Endodermal cell (in vitro differentiated cells): ENCODE data around the gene METTL26. TPM values are rescaled to one million over a fixed set of nuclear protein-coding genes. Genes with fewer than 3 reads are reported as not detected.

Source experiments
- DNase-seq: peaks from one replicate; pipeline ENCODE4 v3.0.0-alpha.2; 2017
- H3K27ac ChIP-seq: 2 replicates; pipeline ENCODE4 v1.5.1; 2013; ENCODE audit warnings: mild to moderate bottlenecking, low read depth, low read length, moderate library complexity
- H3K27me3 ChIP-seq: 2 replicates; pipeline ENCODE4 v1.6.1; 2013; ENCODE audit warnings: mild to moderate bottlenecking, low read length, moderate library complexity; ENCODE audit not compliant: insufficient read depth, control insufficient read depth, poor library complexity, severe bottlenecking
- H3K36me3 ChIP-seq: 2 replicates; pipeline ENCODE4 v1.7.0; 2013; ENCODE audit warnings: mild to moderate bottlenecking, low read length, moderate library complexity; ENCODE audit not compliant: control insufficient read depth, insufficient read depth
- H3K4me1 ChIP-seq: one replicate; pipeline ENCODE4 v1.7.0; 2013; ENCODE audit warnings: low read length; ENCODE audit not compliant: control insufficient read depth, insufficient read depth
- H3K4me3 ChIP-seq: 2 replicates; pipeline ENCODE4 v1.5.1; 2013; ENCODE audit warnings: mild to moderate bottlenecking, low read length, moderate library complexity
- H3K9ac ChIP-seq: 2 replicates; pipeline ENCODE4 v1.6.1; 2013; ENCODE audit warnings: mild to moderate bottlenecking, low read length, moderate library complexity; ENCODE audit not compliant: poor library complexity, severe bottlenecking; ENCODE audit errors: extremely low read depth
- H3K9me3 ChIP-seq: 2 replicates; pipeline ENCODE4 v1.6.1; 2013; ENCODE audit warnings: mild to moderate bottlenecking, low read length, moderate library complexity; ENCODE audit not compliant: control insufficient read depth
- H3K27ac Mint-ChIP-seq: 2 replicates; pipeline ENCODE4 v1.8.0; 2020; ENCODE audit warnings: mixed read lengths
- H3K27me3 Mint-ChIP-seq: 2 replicates; pipeline ENCODE4 v1.8.0; 2021; ENCODE audit warnings: mild to moderate bottlenecking, mixed read lengths; ENCODE audit not compliant: insufficient read depth
- H3K36me3 Mint-ChIP-seq: 2 replicates; pipeline ENCODE4 v1.8.0; 2020; ENCODE audit warnings: low read depth, mixed read lengths
- H3K4me1 Mint-ChIP-seq: 2 replicates; pipeline ENCODE4 v1.8.0; 2020; ENCODE audit warnings: mixed read lengths
- H3K4me3 Mint-ChIP-seq: 2 replicates; pipeline ENCODE4 v1.8.0; 2020; ENCODE audit warnings: mild to moderate bottlenecking, moderate library complexity, mixed read lengths
- H3K9me3 Mint-ChIP-seq: 2 replicates; pipeline ENCODE4 v1.8.0; 2020; ENCODE audit warnings: mild to moderate bottlenecking, mixed read lengths
- CTCF ChIP-seq: fragments of 200-600 bp; sonication (generic); conservative IDR thresholded peaks from 2 replicates; pipeline ENCODE4 v1.5.0; 2021; ENCODE audit warnings: antibody characterized with exemption, mild to moderate bottlenecking
- WGBS, 2 experiments: methylation state at CpG; one replicate each; pipeline versions ENCODE4 v1.1.5 to v1.1.7; 2013; ENCODE audit warnings: missing lambda C conversion rate in 2 of 2, mixed read lengths in 1 of 2; ENCODE audit not compliant: insufficient coverage in 1 of 2, insufficient read length in 1 of 2; 5-methylcytosine and 5-hydroxymethylcytosine counted together
- total RNA-seq, 2 donors: library from RNA; stranded (reverse); fragmentation: NEBNext Ultra II Directional in 1 of 2; extraction: Animal tissue kit (Norgen Biotek cat#: 25700) in 1 of 2; gene quantifications; 2 replicates in 1 of 2; 3 replicates in 1 of 2; pipeline ENCODE4 v1.2.1, GENCODE V29; 2021

The METTL26 gene
- total RNA-seq, 2 donors from 2014 or later, result 72.1 to 79.8 TPM

- H3K9me3 ChIP-seq, result no peaks in the 10 kb centered on the region
- no peaks in the 10 kb centered on the region for H3K36me3 ChIP-seq
- DNase-seq, result no peak
- Mint-ChIP-seq H3K9me3 (no peaks in the 10 kb centered on the region), H3K27ac (peak overlapping the region; percentile 39), H3K27me3 (no peaks in the 10 kb centered on the region), H3K36me3 (peaks cover 10% of the 10 kb centered on the region), H3K4me3 (no peak overlapping the region), H3K4me1 (peaks cover 10% of the 10 kb centered on the region)
- WGBS, 2 experiments, result 95 to 98% methylated on average over 30 to 35 of the region's 35 CpGs
- H3K27me3 ChIP-seq, result no peaks in the 10 kb centered on the region
- no peak for TF ChIP-seq CTCF
- no peak overlapping the region for H3K27ac ChIP-seq
- H3K9ac ChIP-seq, result no peak overlapping the region
- peaks cover 9% of the 10 kb centered on the region for H3K4me1 ChIP-seq
- H3K4me3 ChIP-seq, result no peak overlapping the region
These were observed 9.9 kb downstream of the METTL26 start for GRCh38 chr16:625977-626765.

- 93% methylated on average over 25 to 37 of the region's 37 CpGs for WGBS, 2 experiments
- Mint-ChIP-seq H3K9me3 (no peaks in the 10 kb centered on the region), H3K4me1 (peaks cover 10% of the 10 kb centered on the region), H3K27ac (no peak overlapping the region), H3K27me3 (no peaks in the 10 kb centered on the region), H3K4me3 (no peak overlapping the region), H3K36me3 (peaks cover 10% of the 10 kb centered on the region)
- H3K4me3 ChIP-seq, result no peak overlapping the region
- H3K27me3 ChIP-seq, result no peaks in the 10 kb centered on the region
- no peak for DNase-seq
- no peak for TF ChIP-seq CTCF
- H3K9me3 ChIP-seq, result no peaks in the 10 kb centered on the region
- no peaks in the 10 kb centered on the region for H3K36me3 ChIP-seq
- no peak overlapping the region for H3K27ac ChIP-seq
- peaks cover 6% of the 10 kb centered on the region for H3K4me1 ChIP-seq
- no peak overlapping the region for H3K9ac ChIP-seq
These were observed 10.8 kb downstream of the METTL26 start for GRCh38 chr16:625117-625976.

GRCh38 chr16:624526-625070 lies 11.5 kb downstream of the METTL26 start:
- TF ChIP-seq CTCF, result no peak
- WGBS, 2 experiments, result 86 to 90% methylated on average over 9 to 10 of the region's 10 CpGs
- H3K36me3 Mint-ChIP-seq, result peaks cover 10% of the 10 kb centered on the region
- DNase-seq, result no peak
- H3K27ac Mint-ChIP-seq, result no peak overlapping the region
- Histone ChIP-seq H3K9me3 (no peaks in the 10 kb centered on the region), H3K27ac (no peak overlapping the region), H3K4me3 (no peak overlapping the region), H3K4me1 (no peaks in the 10 kb centered on the region), H3K36me3 (no peaks in the 10 kb centered on the region), H3K27me3 (no peaks in the 10 kb centered on the region), H3K9ac (no peak overlapping the region)
- H3K4me1 Mint-ChIP-seq, result peaks cover 10% of the 10 kb centered on the region
- H3K4me3 Mint-ChIP-seq, result no peak overlapping the region
- H3K9me3 Mint-ChIP-seq, result no peaks in the 10 kb centered on the region
- no peaks in the 10 kb centered on the region for H3K27me3 Mint-ChIP-seq
